Rectal smooth muscle tissue (tissue), 1 donor: ENCODE measurements around the gene SMAP2.

Experiments used
- H3K27ac ChIP-seq: one replicate; pipeline ENCODE4 v1.7.0; 2013; ENCODE audit warnings: low read depth, low read length, inconsistent platforms
- H3K27me3 ChIP-seq: one replicate; pipeline ENCODE4 v1.7.0; 2013; ENCODE audit warnings: low read length; ENCODE audit not compliant: control insufficient read depth, insufficient read depth
- H3K36me3 ChIP-seq: one replicate; pipeline ENCODE4 v1.7.0; 2013; ENCODE audit warnings: low read length; ENCODE audit not compliant: control insufficient read depth, insufficient read depth
- H3K4me1 ChIP-seq: one replicate; pipeline ENCODE4 v1.7.0; 2013; ENCODE audit warnings: low read length; ENCODE audit not compliant: control insufficient read depth, insufficient read depth
- H3K4me3 ChIP-seq: one replicate; pipeline ENCODE4 v1.7.0; 2013; ENCODE audit warnings: low read length
- H3K9ac ChIP-seq: one replicate; pipeline ENCODE4 v1.7.0; 2013; ENCODE audit warnings: low read length

The SMAP2 gene

DNA sequence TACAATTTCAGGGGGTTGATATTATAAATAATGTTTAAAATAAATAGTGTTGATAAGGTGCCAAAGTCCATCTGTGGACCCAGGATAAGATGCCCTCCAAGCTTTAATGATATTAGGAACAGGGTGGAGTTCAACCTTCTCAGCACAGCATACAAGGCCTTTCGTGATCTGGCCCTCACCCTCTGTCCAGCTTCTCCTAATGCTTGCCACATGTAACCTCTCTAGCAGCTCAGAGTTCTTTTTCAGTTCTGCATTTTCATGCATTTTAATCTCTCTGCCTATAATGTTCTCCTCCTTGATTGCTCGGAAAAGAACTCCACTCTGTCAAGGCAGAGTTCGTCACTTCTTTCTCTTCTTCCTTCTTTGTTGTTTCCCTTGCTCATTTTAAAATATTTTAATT, 21.4 kb upstream of the SMAP2 start:
- H3K36me3 ChIP-seq: no peaks in the 10 kb centered on the region
- H3K27ac ChIP-seq: no peak overlapping the region
- H3K4me3 ChIP-seq: no peak overlapping the region
- no peak overlapping the region for H3K9ac ChIP-seq
- no peaks in the 10 kb centered on the region for H3K27me3 ChIP-seq
- no peaks in the 10 kb centered on the region for H3K4me1 ChIP-seq

DNA sequence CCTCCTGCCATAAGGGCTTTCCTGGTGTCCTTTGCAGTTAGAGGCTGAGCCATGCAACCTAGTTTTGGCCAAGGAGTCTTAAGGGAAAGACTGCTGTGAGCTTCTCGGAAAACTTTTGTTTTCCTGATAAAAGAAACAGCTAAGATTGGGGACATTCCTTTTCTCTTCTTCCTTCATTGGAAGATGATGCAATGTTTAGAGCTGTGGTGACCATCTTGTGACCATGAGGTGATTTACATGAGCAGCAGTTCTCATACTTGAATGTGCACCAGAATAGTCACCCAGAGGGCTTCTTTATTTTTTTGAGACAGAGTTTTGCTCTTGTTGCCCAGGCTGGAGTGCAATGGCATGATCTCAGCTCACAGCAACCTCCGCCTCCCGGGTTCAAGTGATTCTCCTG, 20.4 kb upstream of the SMAP2 start:
- no peaks in the 10 kb centered on the region for H3K36me3 ChIP-seq
- no peak overlapping the region for H3K4me3 ChIP-seq
- no peaks in the 10 kb centered on the region for H3K4me1 ChIP-seq
- H3K27ac ChIP-seq: no peak overlapping the region
- H3K9ac ChIP-seq: no peak overlapping the region
- H3K27me3 ChIP-seq: no peaks in the 10 kb centered on the region

DNA sequence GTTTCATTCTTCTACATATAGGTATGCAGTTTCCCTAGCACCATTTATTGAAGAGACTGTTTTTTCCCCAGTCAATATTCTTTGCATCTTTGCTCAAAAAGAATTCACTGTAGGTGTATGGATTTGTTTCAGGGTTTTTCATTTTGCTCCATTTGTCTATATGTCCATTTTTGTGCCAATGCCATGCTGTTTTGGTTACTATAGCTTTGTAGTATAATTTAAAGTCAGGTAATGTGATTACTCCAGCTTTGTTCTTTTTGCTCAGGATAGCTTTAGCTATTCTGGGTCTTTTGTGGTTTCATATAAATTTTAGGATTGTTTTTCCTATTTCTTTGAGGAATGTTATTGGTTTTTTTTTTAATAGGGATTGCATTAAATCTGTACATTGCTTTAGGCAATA, 15.9 kb upstream of the SMAP2 start:
- no peak overlapping the region for H3K4me3 ChIP-seq

DNA sequence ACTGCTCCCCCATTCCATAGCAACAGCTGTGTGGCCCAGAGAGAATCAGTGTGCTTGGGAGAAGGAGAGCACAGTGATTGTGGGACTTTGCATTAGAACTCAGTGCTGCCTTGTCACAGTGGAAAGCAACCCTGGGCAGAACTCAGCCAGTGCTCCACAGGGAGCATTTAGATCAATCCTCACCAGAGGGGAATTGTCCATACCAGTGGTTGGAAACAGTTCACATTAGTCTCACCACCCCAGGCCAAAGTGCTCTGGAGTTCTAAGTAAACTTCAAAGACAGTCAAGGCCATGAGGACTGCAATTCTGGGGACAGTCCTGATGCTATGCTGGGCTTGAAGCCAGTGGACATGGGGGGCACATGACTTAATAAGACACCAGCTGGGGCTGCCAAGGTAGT, 12.9 kb upstream of the SMAP2 start:
- Histone ChIP-seq H3K27me3 (no peaks in the 10 kb centered on the region), H3K4me3 (no peak overlapping the region), H3K36me3 (no peaks in the 10 kb centered on the region), H3K27ac (no peak overlapping the region), H3K9ac (no peak overlapping the region), H3K4me1 (no peaks in the 10 kb centered on the region)

More for the DNA sequence above, 15.9 kb upstream of the SMAP2 start:
- H3K27ac ChIP-seq: no peak overlapping the region
- H3K27me3 ChIP-seq: no peaks in the 10 kb centered on the region
- no peak overlapping the region for H3K9ac ChIP-seq
- no peaks in the 10 kb centered on the region for H3K4me1 ChIP-seq
- H3K36me3 ChIP-seq: no peaks in the 10 kb centered on the region

GRCh38 chr1:40361201-40361600, 12.3 kb upstream of the SMAP2 start:
- no peak overlapping the region for H3K27ac ChIP-seq
- H3K4me3 ChIP-seq: no peak overlapping the region
- no peak overlapping the region for H3K9ac ChIP-seq
- no peaks in the 10 kb centered on the region for H3K4me1 ChIP-seq
- H3K27me3 ChIP-seq: no peaks in the 10 kb centered on the region
- H3K36me3 ChIP-seq: no peaks in the 10 kb centered on the region

DNA sequence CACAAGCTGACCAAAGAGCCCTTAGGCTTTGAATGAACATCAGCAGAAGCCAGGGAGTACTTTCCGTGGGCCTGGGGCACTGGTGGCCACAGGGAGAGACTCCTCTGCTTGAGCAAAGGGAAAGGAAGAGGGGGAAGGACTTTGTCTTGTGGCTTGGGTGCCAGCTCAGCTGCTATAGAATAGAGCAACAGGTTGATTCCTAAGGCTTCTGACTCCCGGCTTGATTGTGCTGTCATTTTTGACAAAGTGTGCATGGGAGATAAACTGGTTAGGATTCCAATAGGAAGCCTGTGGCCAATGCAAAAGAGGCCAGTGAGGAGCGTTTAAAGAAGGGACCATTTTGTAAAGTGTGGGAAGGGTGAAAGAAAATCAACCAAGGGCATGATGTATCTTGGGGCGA, 11.9 kb upstream of the SMAP2 start:
- H3K27ac ChIP-seq: no peak overlapping the region
- H3K36me3 ChIP-seq: no peaks in the 10 kb centered on the region
- H3K4me3 ChIP-seq: no peak overlapping the region
- H3K9ac ChIP-seq: no peak overlapping the region
- no peaks in the 10 kb centered on the region for H3K4me1 ChIP-seq
- no peaks in the 10 kb centered on the region for H3K27me3 ChIP-seq

DNA sequence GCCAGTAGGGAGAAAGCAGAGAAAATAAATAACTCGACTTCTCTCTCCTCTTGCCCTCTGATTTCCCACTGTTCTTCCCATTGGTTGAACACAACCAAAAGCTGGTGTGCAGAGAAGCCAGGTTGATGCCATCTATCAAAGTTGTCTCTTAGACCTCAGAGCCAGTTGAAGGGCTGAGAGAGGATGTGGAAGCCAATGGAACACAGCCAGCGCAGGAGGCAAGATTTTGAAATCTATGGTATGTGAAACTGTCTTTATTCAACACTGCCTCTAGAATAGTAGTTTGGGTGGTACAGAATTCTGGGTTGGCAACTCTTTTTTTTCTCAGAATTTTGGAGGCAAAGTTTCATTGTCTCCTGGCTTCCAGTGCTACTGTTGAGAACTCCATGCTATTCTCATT, 11.3 kb upstream of the SMAP2 start:
- no peaks in the 10 kb centered on the region for H3K27me3 ChIP-seq
- H3K4me3 ChIP-seq: no peak overlapping the region
- no peak overlapping the region for H3K27ac ChIP-seq
- H3K36me3 ChIP-seq: no peaks in the 10 kb centered on the region
- no peak overlapping the region for H3K9ac ChIP-seq
- H3K4me1 ChIP-seq: no peaks in the 10 kb centered on the region

DNA sequence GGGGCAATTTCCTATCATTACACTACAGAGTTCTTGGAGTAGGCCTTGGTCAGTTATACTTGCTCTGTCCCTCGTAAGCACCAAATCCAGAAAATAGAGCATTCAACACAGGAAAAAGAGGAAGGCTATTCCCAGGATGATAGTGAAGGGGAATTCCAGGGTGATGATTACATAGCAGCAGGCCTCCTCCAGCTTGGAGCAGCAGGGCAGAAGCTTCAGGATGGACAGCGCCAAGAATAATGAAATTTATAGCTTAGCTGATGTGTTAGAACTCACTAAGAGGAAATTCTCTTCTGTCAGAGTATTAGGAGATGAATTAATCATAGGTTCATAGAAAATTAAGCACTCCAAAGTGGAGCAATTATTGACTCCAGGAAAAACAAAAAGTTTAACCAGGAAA, 10.8 kb upstream of the SMAP2 start:
- Histone ChIP-seq H3K36me3 (no peaks in the 10 kb centered on the region), H3K27me3 (no peaks in the 10 kb centered on the region), H3K4me3 (no peak overlapping the region), H3K4me1 (no peaks in the 10 kb centered on the region), H3K9ac (no peak overlapping the region), H3K27ac (no peak overlapping the region)

DNA sequence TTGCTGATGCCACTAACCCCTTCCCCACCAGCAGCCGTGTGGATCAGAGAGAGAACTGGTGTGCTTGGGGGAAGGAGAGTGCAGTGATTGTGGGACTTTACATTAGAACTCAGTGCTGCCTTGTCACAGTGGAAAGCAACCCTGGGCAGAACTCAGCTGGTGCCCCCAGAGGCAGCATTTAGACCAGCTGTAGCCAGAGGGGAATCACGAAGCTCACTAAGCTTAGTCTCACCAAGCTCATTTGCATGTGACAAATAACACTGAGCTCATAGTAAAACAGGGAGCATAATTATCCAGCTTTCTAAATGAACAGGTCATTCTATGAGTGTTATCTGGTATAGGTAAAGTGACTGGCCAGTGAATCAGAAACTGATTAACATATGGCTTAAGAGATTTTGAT, 9.8 kb upstream of the SMAP2 start:
- H3K4me3 ChIP-seq: no peak overlapping the region
- no peak overlapping the region for H3K27ac ChIP-seq
- H3K27me3 ChIP-seq: no peaks in the 10 kb centered on the region
- H3K9ac ChIP-seq: no peak overlapping the region
- no peaks in the 10 kb centered on the region for H3K36me3 ChIP-seq
- no peaks in the 10 kb centered on the region for H3K4me1 ChIP-seq

DNA sequence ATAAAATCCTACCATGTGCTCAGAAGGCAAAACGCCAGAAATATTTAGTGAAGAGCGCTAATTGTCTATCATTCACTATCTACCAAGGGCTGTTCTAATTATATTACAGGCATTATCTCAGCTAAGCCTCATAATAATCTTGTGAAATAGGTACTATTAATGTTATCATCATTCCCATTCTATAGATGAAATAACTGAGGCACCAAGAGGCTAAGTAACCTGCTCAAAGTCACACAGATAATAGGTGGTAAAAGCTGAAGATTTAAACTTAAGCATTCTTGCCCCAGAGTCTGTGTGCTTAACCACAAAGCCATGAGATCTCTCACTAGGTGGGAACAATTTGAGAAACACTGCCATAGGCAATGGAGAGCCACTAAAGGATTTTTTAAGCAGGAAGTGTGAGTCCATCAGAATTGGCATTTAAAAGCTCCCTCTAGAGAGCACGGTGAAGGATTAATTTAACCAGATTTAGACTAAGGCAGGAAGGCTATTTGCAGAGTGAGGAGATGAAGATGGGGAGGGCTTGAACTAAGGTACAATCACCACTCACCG, 1.7 kb upstream of the SMAP2 start:
- Histone ChIP-seq H3K27ac (no peak overlapping the region), H3K4me3 (no peak overlapping the region), H3K9ac (no peak overlapping the region), H3K27me3 (no peaks in the 10 kb centered on the region), H3K4me1 (peaks cover 2% of the 10 kb centered on the region), H3K36me3 (no peaks in the 10 kb centered on the region)

- H3K27ac ChIP-seq: no peak overlapping the region
- peaks cover 2% of the 10 kb centered on the region for H3K4me1 ChIP-seq
- no peak overlapping the region for H3K9ac ChIP-seq
- no peaks in the 10 kb centered on the region for H3K27me3 ChIP-seq
- peak overlapping the region; percentile 62 for H3K4me3 ChIP-seq
- no peaks in the 10 kb centered on the region for H3K36me3 ChIP-seq
Measured at GRCh38 chr1:40372658-40373322, 737 bp upstream of the SMAP2 start.

GRCh38 chr1:40377512-40377911, 4.0 kb downstream of the SMAP2 start:
- Histone ChIP-seq H3K27ac (no peak overlapping the region), H3K9ac (no peak overlapping the region), H3K4me1 (peaks cover 2% of the 10 kb centered on the region), H3K36me3 (no peaks in the 10 kb centered on the region), H3K27me3 (no peaks in the 10 kb centered on the region), H3K4me3 (no peak overlapping the region)

DNA sequence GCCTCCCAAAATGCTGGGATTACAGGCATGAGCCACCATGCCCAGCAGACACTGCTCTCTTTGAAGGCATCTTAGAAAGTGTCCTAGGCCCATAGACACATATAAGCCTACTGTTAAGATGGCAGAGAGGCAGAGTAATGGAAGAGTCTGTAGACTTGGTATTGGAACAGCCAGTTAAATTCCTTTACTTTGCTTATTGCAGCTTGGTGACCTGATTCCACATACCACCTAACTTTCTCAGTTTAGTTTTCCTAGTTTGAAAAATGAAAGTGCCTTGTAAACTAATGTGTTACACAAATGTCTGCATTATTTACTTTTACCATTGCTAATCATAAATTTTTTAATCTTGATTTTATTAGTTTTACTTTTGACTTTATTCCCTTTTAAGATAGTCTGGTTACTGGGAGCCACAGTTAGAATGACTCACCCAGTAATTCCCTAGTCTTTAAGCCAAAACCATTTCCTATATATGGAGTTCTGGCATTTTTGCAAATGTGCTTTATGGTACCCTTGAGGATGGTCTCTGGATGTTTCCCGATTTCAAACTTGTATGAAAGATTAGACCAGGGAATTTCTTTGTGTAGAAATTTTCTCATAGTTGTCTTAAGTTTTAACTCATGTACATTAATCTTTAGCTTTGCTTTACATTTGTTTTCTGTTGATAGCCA, 6.4 kb downstream of the SMAP2 start:
- Histone ChIP-seq H3K27me3 (no peaks in the 10 kb centered on the region), H3K27ac (no peak overlapping the region), H3K9ac (no peak overlapping the region), H3K36me3 (no peaks in the 10 kb centered on the region), H3K4me1 (no peaks in the 10 kb centered on the region), H3K4me3 (no peak overlapping the region)
